Right atrium auricular region (tissue), 2 donors: ENCODE measurements around the gene GAA. TPM values are rescaled to one million over a fixed set of nuclear protein-coding genes. Genes with fewer than 3 reads are reported as not detected.

Experiments
- DNase-seq: peaks from one replicate; pipeline ENCODE4 v3.0.0-alpha.2; 2019; ENCODE audit warnings: low spot score
- H3K27ac ChIP-seq, 2 donors: fragments of 200-600 bp; sonication (generic); 1 replicate in 1 of 2; 2 replicates in 1 of 2; pipeline ENCODE4 v1.5.1; 2016 to 2019
- H3K27me3 ChIP-seq, 2 donors: fragments of 200-600 bp; sonication (generic); one replicate each; pipeline versions ENCODE4 v1.5.1 to v1.6.0; 2017 to 2019
- H3K36me3 ChIP-seq: fragments of 200-600 bp; sonication (generic); one replicate; pipeline ENCODE4 v1.5.1; 2016
- H3K4me1 ChIP-seq, 2 donors: fragments of 200-600 bp; sonication (generic); one replicate each; pipeline versions ENCODE4 v1.5.1 to v1.6.0; 2017 to 2019
- H3K4me3 ChIP-seq, 2 donors: fragments of 200-600 bp; sonication (generic); 1 replicate in 1 of 2; 2 replicates in 1 of 2; pipeline ENCODE4 v1.5.1; 2017 to 2019; ENCODE audit warnings: mild to moderate bottlenecking in 1 of 2, moderate library complexity in 1 of 2
- H3K9me3 ChIP-seq, 2 donors: fragments of 200-600 bp; sonication (generic); one replicate each; pipeline ENCODE4 v1.5.1; 2019
- total RNA-seq, 2 donors: library from RNA; depleted of rRNA; stranded (reverse); fragments of >200 nt; gene quantifications; one replicate each; pipeline ENCODE4 v1.1.0, GENCODE V29; 2016
- TF ChIP-seq, protein P1 (sequence below), 2 donors: fragments of 200-600 bp; sonication (generic); IDR thresholded peaks; one replicate each; pipeline ENCODE4 v1.5.1; 2019; ENCODE audit warnings: antibody characterized with exemption in 2 of 2

GAA gene
- total RNA-seq, 2 donors from 2014 or later = 54.8 to 99.1 TPM

DNA sequence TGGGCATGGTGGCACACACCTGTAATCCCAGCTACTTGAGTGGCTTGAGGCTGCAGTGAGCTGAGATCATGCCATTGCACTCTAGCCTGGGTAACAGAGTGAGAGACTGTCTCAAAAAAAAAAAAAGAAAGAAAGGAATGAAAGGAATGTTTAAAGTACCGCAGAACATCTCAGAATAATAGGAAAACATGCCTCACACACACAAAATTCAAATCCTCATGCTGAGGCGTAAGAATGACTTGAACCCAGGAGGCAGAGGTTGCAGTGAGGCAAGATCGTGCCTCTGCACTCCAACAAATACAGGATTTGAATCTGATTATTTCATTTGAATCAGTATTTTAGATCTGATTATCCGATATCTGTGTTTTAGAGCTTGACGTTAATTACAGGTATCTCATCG is 21.3 kb upstream of the GAA start:
- Histone ChIP-seq H3K27me3 (no peaks in the 10 kb centered on the region), H3K4me3 (no peak overlapping the region), H3K4me1 (peaks cover 0 to 9% of the 10 kb centered on the region in 2 donors), H3K27ac (no peak overlapping the region), H3K36me3 (no peaks in the 10 kb centered on the region), H3K9me3 (no peaks in the 10 kb centered on the region)
- TF ChIP-seq, protein P1, sequence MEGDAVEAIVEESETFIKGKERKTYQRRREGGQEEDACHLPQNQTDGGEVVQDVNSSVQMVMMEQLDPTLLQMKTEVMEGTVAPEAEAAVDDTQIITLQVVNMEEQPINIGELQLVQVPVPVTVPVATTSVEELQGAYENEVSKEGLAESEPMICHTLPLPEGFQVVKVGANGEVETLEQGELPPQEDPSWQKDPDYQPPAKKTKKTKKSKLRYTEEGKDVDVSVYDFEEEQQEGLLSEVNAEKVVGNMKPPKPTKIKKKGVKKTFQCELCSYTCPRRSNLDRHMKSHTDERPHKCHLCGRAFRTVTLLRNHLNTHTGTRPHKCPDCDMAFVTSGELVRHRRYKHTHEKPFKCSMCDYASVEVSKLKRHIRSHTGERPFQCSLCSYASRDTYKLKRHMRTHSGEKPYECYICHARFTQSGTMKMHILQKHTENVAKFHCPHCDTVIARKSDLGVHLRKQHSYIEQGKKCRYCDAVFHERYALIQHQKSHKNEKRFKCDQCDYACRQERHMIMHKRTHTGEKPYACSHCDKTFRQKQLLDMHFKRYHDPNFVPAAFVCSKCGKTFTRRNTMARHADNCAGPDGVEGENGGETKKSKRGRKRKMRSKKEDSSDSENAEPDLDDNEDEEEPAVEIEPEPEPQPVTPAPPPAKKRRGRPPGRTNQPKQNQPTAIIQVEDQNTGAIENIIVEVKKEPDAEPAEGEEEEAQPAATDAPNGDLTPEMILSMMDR (IDR thresholded peaks at IDR 0.05) = no peak
- DNase-seq = no peak

DNA sequence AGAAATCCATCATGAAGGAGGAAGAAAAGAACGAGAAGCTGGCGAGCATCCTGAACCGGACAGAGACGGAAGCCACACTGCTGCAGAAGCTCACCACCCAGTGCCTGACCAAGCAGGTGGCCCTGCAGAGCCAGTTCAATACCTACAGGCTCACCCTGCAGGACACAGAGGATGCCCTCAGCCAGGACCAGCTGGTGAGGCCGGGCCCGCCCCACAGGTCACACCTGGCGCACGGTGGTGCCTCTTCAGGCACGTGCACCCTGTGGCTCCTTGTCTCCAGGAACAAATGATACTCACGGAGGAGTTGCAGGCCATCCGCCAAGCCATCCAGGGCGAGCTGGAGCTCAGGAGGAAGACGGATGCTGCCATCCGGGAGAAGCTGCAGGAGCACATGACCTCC is 19.8 kb upstream of the GAA start:
- no peak overlapping the region for H3K27ac ChIP-seq
- no peaks in the 10 kb centered on the region for H3K27me3 ChIP-seq
- DNase-seq = no peak
- no peaks in the 10 kb centered on the region for H3K9me3 ChIP-seq
- no peak overlapping the region for H3K4me3 ChIP-seq
- no peaks in the 10 kb centered on the region for H3K36me3 ChIP-seq
- peaks cover 0 to 9% of the 10 kb centered on the region in 2 donors for H3K4me1 ChIP-seq
- TF ChIP-seq, protein P1 (IDR thresholded peaks at IDR 0.05) = no peak

DNA sequence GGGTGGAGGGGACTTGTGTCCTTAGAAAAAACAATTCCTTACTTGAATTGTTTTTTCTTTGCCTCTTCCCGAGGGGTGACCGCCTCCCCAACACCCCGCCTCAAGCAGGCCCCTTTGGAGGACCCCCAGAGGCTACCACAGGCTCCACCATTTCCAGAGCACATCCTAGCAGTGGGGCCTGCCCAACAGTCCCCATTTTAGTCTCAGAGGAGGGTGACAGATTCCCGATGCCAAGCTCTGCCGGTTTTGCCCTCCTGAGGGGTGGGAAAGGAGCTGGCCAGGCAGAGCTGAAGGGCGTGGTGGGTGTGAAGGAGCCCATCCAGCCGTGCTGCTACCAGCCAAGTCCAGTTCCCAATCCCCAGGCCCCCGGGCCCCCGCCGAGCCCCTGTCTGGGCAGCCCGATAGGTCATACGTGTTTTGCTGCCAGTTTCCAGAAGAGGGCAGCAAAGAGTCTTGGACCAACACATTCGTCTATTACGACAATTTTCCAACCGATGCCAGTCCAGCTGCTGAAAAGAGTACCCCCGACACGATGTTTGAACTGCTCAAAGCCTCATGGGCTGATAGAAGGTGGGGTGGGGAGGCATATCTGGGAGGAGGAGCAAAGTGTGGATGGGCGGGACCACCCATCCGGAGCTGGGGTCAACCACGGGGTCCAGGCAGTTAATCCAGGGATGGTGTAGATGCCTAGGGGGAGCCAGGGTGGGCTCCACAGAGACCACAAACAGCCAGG is 18.8 kb upstream of the GAA start:
- Histone ChIP-seq H3K4me1 (peaks cover 0 to 9% of the 10 kb centered on the region in 2 donors), H3K27ac (no peak overlapping the region), H3K9me3 (no peaks in the 10 kb centered on the region), H3K36me3 (no peaks in the 10 kb centered on the region), H3K27me3 (no peaks in the 10 kb centered on the region), H3K4me3 (no peak overlapping the region)
- TF ChIP-seq, protein P1 (IDR thresholded peaks at IDR 0.05) = peak; percentile 71 to 87
- peak; percentile 74 for DNase-seq

GRCh38 chr17:80083136-80083661 is 18.2 kb upstream of the GAA start:
- no peak overlapping the region for H3K27ac ChIP-seq
- H3K36me3 ChIP-seq = no peaks in the 10 kb centered on the region
- no peaks in the 10 kb centered on the region for H3K27me3 ChIP-seq
- TF ChIP-seq, protein P1 (IDR thresholded peaks at IDR 0.05) = no peak
- no peak for DNase-seq
- no peaks in the 10 kb centered on the region for H3K9me3 ChIP-seq
- no peak overlapping the region for H3K4me3 ChIP-seq
- peaks cover 0 to 9% of the 10 kb centered on the region in 2 donors for H3K4me1 ChIP-seq

- Histone ChIP-seq H3K27ac (no peak overlapping the region), H3K36me3 (no peaks in the 10 kb centered on the region), H3K27me3 (no peaks in the 10 kb centered on the region), H3K4me1 (peaks cover 0 to 9% of the 10 kb centered on the region in 2 donors), H3K9me3 (no peaks in the 10 kb centered on the region), H3K4me3 (no peak overlapping the region)
- TF ChIP-seq, protein P1 (IDR thresholded peaks at IDR 0.05) = no peak
- no peak for DNase-seq
Observed at GRCh38 chr17:80084773-80085172, 16.6 kb upstream of the GAA start.
